IMR-90 (cell line): ENCODE data around the gene ATF1. TPM values are rescaled to one million over a fixed set of nuclear protein-coding genes. Genes with fewer than 3 reads are reported as not detected.

Experiments used
- ATAC-seq: fragments of 200-7000 bp; cut with Tn5 transposase; 2 replicates; pipeline ENCODE4 v1.9.1; 2020; ENCODE audit warnings: low read depth, mild to moderate bottlenecking, moderate library complexity
- BruUV-seq: library from RNA; stranded (reverse); fragments of 400-500 nt; replicated peaks from 2 replicates; lab custom pipeline; 2021; lab: Mats Ljungman, UMichigan
- CTCF ChIA-PET: fragments of 300-600 bp; formaldehyde crosslinking; extraction: SDS; loops from one replicate; lab custom pipeline; 2021; ENCODE audit warnings: antibody characterized with exemption; lab: Yijun Ruan, JAX
- POLR2A ChIA-PET: fragments of 300-600 bp; sonication (Branson Sonifier 250); formaldehyde crosslinking; loops from one replicate; lab custom pipeline; 2022; ENCODE audit warnings: antibody characterized with exemption; ENCODE audit not compliant: unreplicated experiment; lab: Charles Lee
- DNase-seq: peaks from one replicate; pipeline ENCODE4 v3.0.0; 2013
- H2AFZ ChIP-seq: replicated peaks from 2 replicates; pipeline ENCODE3; 2013; ENCODE audit warnings: low read length, mild to moderate bottlenecking; ENCODE audit not compliant: poor library complexity
- H2AK5ac ChIP-seq: 2 replicates; pipeline ENCODE4 v1.6.1; 2013; ENCODE audit warnings: low read depth, low read length, inconsistent platforms
- H2AK9ac ChIP-seq: replicated peaks from 2 replicates; pipeline ENCODE3; 2013; ENCODE audit warnings: mild to moderate bottlenecking, low read depth, low read length, moderate library complexity; ENCODE audit not compliant: poor library complexity
- H2BK120ac ChIP-seq: 2 replicates; pipeline ENCODE4 v1.6.1; 2013; ENCODE audit warnings: low read depth, low read length, inconsistent platforms
- H2BK15ac ChIP-seq: 3 replicates; pipeline ENCODE4 v1.6.1; 2013; ENCODE audit warnings: low read depth, low read length, inconsistent platforms
- H2BK20ac ChIP-seq: 2 replicates; pipeline ENCODE4 v1.6.1; 2013; ENCODE audit warnings: low read depth, mild to moderate bottlenecking, inconsistent platforms, low read length, moderate library complexity
- H2BK5ac ChIP-seq: 2 replicates; pipeline ENCODE4 v1.6.1; 2013; ENCODE audit warnings: mild to moderate bottlenecking, low read depth, low read length, inconsistent platforms; ENCODE audit not compliant: poor library complexity, severe bottlenecking
- H3K14ac ChIP-seq: replicated peaks from 2 replicates; pipeline ENCODE4 v1.6.1; 2013; ENCODE audit warnings: low read depth, low read length, inconsistent platforms
- H3K18ac ChIP-seq: 2 replicates; pipeline ENCODE4 v1.6.1; 2013; ENCODE audit warnings: low read depth, low read length, control low read depth
- H3K23ac ChIP-seq: 2 replicates; pipeline ENCODE4 v1.6.1; 2013; ENCODE audit warnings: low read depth, low read length, inconsistent platforms
- H3K27ac ChIP-seq: 2 replicates; pipeline ENCODE4 v1.5.1; 2013; ENCODE audit warnings: mild to moderate bottlenecking, control low read depth, low read length; ENCODE audit not compliant: insufficient read depth
- H3K27me3 ChIP-seq: 2 replicates; pipeline ENCODE4 v1.6.1; 2013; ENCODE audit warnings: low read length; ENCODE audit not compliant: control insufficient read depth, insufficient read depth
- H3K36me3 ChIP-seq: 2 replicates; pipeline ENCODE4 v1.6.1; 2013; ENCODE audit warnings: low read length, mixed read lengths; ENCODE audit not compliant: control insufficient read depth, insufficient read depth
- H3K4ac ChIP-seq: 2 replicates; pipeline ENCODE4 v1.6.1; 2013; ENCODE audit warnings: low read depth, low read length, inconsistent platforms
- H3K4me1 ChIP-seq: 2 replicates; pipeline ENCODE4 v1.6.1; 2013; ENCODE audit warnings: low read length, mixed read lengths; ENCODE audit not compliant: control insufficient read depth, insufficient read depth
- H3K4me2 ChIP-seq: 2 replicates; pipeline ENCODE4 v1.6.1; 2013; ENCODE audit warnings: low read depth, mild to moderate bottlenecking, control low read depth, low read length, moderate library complexity
- H3K4me3 ChIP-seq: 2 replicates; pipeline ENCODE4 v1.5.1; 2013; ENCODE audit warnings: low read depth, mild to moderate bottlenecking, control low read depth, low read length, moderate library complexity; ENCODE audit not compliant: insufficient read depth
- H3K56ac ChIP-seq: 2 replicates; pipeline ENCODE4 v1.6.1; 2013; ENCODE audit warnings: low read length, inconsistent platforms; ENCODE audit not compliant: insufficient read depth; ENCODE audit errors: extremely low read depth
- H3K79me1 ChIP-seq, 2 experiments: 2 replicates each; pipeline ENCODE4 v1.6.1; 2013; ENCODE audit warnings: low read length in 2 of 2, inconsistent platforms in 1 of 2, low read depth in 1 of 2
- H3K9ac ChIP-seq: 2 replicates; pipeline ENCODE4 v1.6.1; 2013; ENCODE audit warnings: low read depth, low read length, control low read depth
- H3K9me1 ChIP-seq: 2 replicates; pipeline ENCODE4 v1.6.1; 2013; ENCODE audit warnings: low read length, inconsistent platforms; ENCODE audit not compliant: insufficient read depth
- H3K9me3 ChIP-seq: 2 replicates; pipeline ENCODE4 v1.6.1; 2013; ENCODE audit warnings: low read length; ENCODE audit not compliant: control insufficient read depth, insufficient read depth
- H4K20me1 ChIP-seq: 2 replicates; pipeline ENCODE4 v1.6.1; 2013; ENCODE audit warnings: low read length, inconsistent platforms; ENCODE audit not compliant: insufficient read depth
- H4K5ac ChIP-seq: 2 replicates; pipeline ENCODE4 v1.6.1; 2013; ENCODE audit warnings: mild to moderate bottlenecking, low read depth, low read length, control low read depth
- H4K8ac ChIP-seq, 2 experiments: 2 replicates each; pipeline ENCODE4 v1.6.1; 2013; ENCODE audit warnings: low read depth in 2 of 2, low read length in 2 of 2, control low read depth in 1 of 2, inconsistent platforms in 1 of 2
- H4K91ac ChIP-seq: 2 replicates; pipeline ENCODE4 v1.6.1; 2013; ENCODE audit warnings: low read depth, low read length, inconsistent platforms; ENCODE audit not compliant: insufficient read depth
- RAD21 ChIP-seq: IDR thresholded peaks from 2 replicates; pipeline ENCODE4 v1.6.1; 2012; ENCODE audit warnings: low read length, improper control_type of control experiment
- WGBS, 2 experiments: methylation state at CpG; one replicate each; pipeline versions ENCODE4 v1.1.5 to v1.1.7; 2013; ENCODE audit warnings: missing lambda C conversion rate in 2 of 2; ENCODE audit not compliant: insufficient read length in 1 of 2; ENCODE audit errors: extremely low coverage in 2 of 2; 5-methylcytosine and 5-hydroxymethylcytosine counted together
- dilution Hi-C: fragments of 300-500 bp; cut with HindIII; formaldehyde crosslinking; loops from one replicate; pipeline ENCODE4 v1.14.3; 2018; ENCODE audit warnings: low sequenced_read_pairs; ENCODE audit not compliant: unreplicated experiment
- in situ Hi-C: fragments of 300-500 bp; cut with MboI; formaldehyde crosslinking; loops from 3 replicates; pipeline ENCODE4 v1.14.3; 2019; ENCODE audit warnings: low sequenced_read_pairs, inconsistent platforms, mixed read lengths
- intact Hi-C: fragments of 100-400 bp; cut with micrococcal nuclease; formaldehyde crosslinking; loops from 2 replicates; pipeline ENCODE4 v1.10.0; 2022
- polyA plus RNA-seq, 3 experiments: library from polyadenylated mRNA; depleted of rRNA; stranded (reverse); fragments of >200 nt; gene quantifications; 2 replicates each; pipeline ENCODE4 v1.2.3, GENCODE V29; 2012; ENCODE audit warnings: low replicate concordance in 1 of 3
- total RNA-seq: library from RNA; depleted of rRNA; stranded (reverse); fragments of >200 nt; gene quantifications from 2 replicates; pipeline ENCODE4 v1.2.3, GENCODE V29; 2012
- TF ChIP-seq, protein P1 (sequence below): fragments of 150-350 bp; IDR thresholded peaks from 2 replicates; pipeline ENCODE4 v1.6.1; 2017; ENCODE audit warnings: mild to moderate bottlenecking, antibody characterized with exemption, low read length, low read depth
- TF ChIP-seq, protein P2 (sequence below): conservative IDR thresholded peaks from 2 replicates; pipeline ENCODE4 v1.5.1; 2012; ENCODE audit warnings: mild to moderate bottlenecking, low read depth, low read length, improper control_type of control experiment
- TF ChIP-seq, protein P3 (sequence below): fragments of 150-350 bp; IDR thresholded peaks from 2 replicates; pipeline ENCODE4 v1.6.1; 2016; ENCODE audit warnings: low read depth, mild to moderate bottlenecking, low read length, moderate library complexity, borderline replicate concordance

The ATF1 gene
- total and polyA plus RNA-seq, 2 of the 4 experiments (the other 2 are of a cell fraction) = 20.6 to 24.0 TPM

DNA sequence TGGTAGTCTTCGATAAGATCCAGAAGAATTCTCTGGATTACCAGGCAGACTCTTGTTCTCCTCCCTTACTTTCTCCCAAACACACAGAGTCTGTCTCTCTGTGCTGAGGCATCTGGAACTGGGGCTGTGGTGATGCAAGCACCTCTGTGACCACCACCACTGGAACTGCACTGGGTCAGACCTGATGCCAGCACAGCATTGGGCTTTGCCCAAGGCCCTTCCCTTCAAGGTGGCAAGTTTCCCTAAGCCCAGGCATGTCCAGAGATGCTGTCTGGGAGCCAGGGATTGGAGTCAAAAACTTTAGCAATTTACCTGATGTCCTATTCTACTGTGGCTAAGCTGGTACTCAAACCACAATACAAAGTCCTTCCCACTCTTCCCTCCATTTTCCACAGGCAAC, 64.2 kb downstream of the ATF1 start:
- no peak overlapping the region for H3K27ac ChIP-seq
- H3K4me2 ChIP-seq = no peak overlapping the region
- no peaks in the 10 kb centered on the region; the same call in none of the 2 replicates for H3K27me3 ChIP-seq
- no CpG with 5 or more reads among the region's 1 CpG for WGBS, 2 experiments
- no TSS peak for BruUV-seq
- ChIA-PET POLR2A (interaction anchor here (0.6 kb wide), 1 partner anchor 493 kb away, joined by 4 read pairs; no protein-coding TSS in a partner anchor), CTCF (interaction anchor here (4.3 kb wide), 1 partner anchor 158 kb away, joined by 41 read pairs; no protein-coding TSS in a partner anchor)
- intact Hi-C loops (loop anchor here (5.0 kb wide), 1 partner anchor 514 kb away; no protein-coding TSS in a partner anchor), in situ Hi-C loops (loop anchor here (10.0 kb wide), 2 partner anchors 157 to 517 kb away; partner anchors contain the start of gene CELA1), dilution Hi-C loops (no loop called here)
- no peaks in the 10 kb centered on the region for H3K36me3 ChIP-seq
- no peak overlapping the region for H2BK5ac ChIP-seq
- H3K9me3 ChIP-seq = no peaks in the 10 kb centered on the region; the same call in 1 of the 2 replicates
- H3K4ac ChIP-seq = no peak overlapping the region
- H2BK15ac ChIP-seq = no peak overlapping the region
- TF ChIP-seq, protein P1, sequence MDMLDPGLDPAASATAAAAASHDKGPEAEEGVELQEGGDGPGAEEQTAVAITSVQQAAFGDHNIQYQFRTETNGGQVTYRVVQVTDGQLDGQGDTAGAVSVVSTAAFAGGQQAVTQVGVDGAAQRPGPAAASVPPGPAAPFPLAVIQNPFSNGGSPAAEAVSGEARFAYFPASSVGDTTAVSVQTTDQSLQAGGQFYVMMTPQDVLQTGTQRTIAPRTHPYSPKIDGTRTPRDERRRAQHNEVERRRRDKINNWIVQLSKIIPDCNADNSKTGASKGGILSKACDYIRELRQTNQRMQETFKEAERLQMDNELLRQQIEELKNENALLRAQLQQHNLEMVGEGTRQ = no peak
- TF ChIP-seq, protein P2, sequence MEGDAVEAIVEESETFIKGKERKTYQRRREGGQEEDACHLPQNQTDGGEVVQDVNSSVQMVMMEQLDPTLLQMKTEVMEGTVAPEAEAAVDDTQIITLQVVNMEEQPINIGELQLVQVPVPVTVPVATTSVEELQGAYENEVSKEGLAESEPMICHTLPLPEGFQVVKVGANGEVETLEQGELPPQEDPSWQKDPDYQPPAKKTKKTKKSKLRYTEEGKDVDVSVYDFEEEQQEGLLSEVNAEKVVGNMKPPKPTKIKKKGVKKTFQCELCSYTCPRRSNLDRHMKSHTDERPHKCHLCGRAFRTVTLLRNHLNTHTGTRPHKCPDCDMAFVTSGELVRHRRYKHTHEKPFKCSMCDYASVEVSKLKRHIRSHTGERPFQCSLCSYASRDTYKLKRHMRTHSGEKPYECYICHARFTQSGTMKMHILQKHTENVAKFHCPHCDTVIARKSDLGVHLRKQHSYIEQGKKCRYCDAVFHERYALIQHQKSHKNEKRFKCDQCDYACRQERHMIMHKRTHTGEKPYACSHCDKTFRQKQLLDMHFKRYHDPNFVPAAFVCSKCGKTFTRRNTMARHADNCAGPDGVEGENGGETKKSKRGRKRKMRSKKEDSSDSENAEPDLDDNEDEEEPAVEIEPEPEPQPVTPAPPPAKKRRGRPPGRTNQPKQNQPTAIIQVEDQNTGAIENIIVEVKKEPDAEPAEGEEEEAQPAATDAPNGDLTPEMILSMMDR = no peak
- no peak for TF ChIP-seq RAD21
- TF ChIP-seq, protein P3, sequence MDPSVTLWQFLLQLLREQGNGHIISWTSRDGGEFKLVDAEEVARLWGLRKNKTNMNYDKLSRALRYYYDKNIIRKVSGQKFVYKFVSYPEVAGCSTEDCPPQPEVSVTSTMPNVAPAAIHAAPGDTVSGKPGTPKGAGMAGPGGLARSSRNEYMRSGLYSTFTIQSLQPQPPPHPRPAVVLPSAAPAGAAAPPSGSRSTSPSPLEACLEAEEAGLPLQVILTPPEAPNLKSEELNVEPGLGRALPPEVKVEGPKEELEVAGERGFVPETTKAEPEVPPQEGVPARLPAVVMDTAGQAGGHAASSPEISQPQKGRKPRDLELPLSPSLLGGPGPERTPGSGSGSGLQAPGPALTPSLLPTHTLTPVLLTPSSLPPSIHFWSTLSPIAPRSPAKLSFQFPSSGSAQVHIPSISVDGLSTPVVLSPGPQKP = no peak
- no peak overlapping the region for H3K56ac ChIP-seq
- no peak overlapping the region for H2AFZ ChIP-seq
- no peaks in the 10 kb centered on the region for H4K20me1 ChIP-seq
- no peak overlapping the region for H2AK9ac ChIP-seq
- H3K14ac ChIP-seq = no peak overlapping the region
- no peak overlapping the region for H3K4me3 ChIP-seq
- DNase-seq (no peak), ATAC-seq (no peak)
- no peak overlapping the region for H4K91ac ChIP-seq
- no peak overlapping the region for H2BK120ac ChIP-seq
- no peak overlapping the region for H4K8ac ChIP-seq
- no peak overlapping the region for H4K5ac ChIP-seq
- no peak overlapping the region for H2BK20ac ChIP-seq
- peaks cover 2% of the 10 kb centered on the region for H3K4me1 ChIP-seq
- H3K23ac ChIP-seq = no peak overlapping the region
- H3K9ac ChIP-seq = no peak overlapping the region
- no peak overlapping the region for H2AK5ac ChIP-seq
- H3K18ac ChIP-seq = no peak overlapping the region
- H3K9me1 ChIP-seq = peaks cover 3% of the 10 kb centered on the region; the same call in 1 of the 2 replicates
- H3K79me1 ChIP-seq = no peaks in the 10 kb centered on the region
